Bone marrow (tissue), 2 donors: ENCODE results near the gene DGCR8.

Source experiments
- DNase-seq, 2 donors: peaks; one replicate each; lab custom pipeline; 2025; lab: John Stamatoyannopoulos, UW

Gene DGCR8

DNA sequence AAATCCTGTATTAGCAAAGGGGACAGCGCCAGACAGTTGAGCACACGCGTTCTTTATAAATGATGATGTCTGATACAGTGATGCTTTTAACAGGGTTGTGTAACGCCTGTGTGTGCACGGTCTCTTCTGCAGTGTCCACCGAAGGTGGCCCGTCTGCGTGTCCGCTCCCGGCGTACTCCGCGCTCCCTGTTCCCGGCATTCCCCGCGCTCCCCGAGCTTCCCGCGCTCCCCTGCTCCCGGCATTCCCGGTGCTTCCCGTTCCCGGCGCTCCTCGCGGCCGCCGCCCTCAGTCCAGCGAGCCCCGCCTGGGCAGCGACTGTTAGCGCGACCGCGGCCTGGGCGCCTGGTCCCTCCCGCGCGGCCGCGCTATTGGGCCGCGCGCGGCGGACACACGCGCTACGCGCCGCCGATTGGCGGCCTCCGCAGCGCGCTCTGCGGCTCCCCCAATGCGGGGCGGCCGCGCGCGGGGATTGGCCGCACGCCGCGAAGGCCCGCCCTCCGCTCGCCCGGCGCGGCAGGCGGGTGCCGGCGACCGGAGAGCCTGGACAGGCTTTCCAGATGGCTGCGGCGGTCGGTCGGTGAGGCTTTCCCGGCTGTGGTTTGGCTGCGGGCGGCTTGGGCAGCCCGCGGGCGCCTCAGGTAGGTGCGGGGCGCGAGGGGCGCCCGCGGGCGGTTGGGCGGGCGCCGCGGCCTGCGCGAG lies at the start of gene DGCR8:
Gene DGCR8 (plus strand): TSS at position 497 of the 700 bp plus-strand sequence. CDS start 5,723 bp downstream, outside the sequence.
- peak; percentile 20 to 82 for DNase-seq

DNA sequence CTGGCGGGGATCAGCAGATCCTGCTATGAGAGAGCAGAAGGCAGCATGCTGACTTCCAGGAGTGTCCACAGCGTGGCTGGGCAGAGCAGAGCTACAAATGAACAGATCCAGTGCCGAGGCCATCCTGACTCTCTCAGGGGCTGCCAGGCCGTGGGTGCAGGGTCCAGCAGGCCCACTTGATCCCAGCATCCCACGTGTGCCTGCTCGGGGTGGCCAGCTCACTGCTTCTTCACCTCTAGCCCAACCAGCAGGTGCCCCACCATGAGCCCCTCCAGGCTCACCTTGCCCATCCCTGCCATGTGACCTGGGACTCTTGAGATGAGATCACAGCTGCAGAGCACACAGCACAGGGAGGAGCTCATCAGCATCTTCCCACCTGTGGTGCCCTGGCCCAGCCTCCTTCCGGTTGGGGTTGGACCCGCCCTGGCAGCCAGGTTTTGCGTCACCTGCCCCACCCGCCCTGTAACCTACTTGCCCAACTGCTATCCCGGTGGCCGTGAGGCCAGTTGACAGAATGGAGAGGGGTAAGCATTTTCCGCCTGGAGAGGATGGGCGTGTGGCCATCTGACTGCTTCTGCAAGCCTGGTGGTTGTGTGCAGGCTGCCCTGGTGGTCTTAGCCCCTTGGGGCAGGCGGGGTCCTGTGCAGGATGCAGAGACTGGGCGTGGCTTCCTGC lies 48.2 kb upstream of the DGCR8 start:
- DNase-seq = no peak

GRCh38 chr22:20032407-20032991 lies 47.5 kb upstream of the DGCR8 start:
- no peak for DNase-seq

DNA sequence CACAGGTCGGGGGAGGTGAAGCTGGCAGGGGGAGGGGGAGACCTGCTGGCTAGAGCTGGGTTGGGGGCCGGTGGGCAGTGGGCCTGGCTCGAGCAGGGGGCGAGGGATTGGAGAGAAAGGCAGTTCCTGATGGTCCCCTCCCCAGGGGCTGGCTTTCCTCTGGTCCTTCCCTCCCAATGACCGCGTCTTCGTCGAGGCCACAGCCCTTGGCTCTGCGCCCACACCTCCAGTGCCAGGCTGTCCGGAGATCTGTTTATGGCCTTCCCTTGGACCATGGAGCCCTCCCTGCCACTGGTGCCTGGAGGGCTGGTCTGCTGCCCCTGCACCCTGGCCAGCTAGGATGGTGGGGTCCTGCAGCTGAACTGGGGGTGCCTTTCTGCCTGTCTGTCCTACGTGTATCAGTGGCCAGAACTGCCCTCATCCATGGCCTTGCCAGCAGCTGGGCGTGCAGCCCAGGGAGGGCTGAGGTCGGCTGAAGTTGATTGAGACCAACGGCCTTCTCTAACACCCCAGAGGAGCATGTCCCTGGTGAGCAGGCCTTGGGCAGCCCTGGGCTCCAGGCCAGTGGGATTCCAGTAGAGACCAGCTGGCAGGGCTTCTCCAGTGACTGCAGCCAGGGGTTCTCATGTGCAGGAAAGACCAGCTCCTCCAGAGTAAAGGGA lies 46.9 kb upstream of the DGCR8 start:
- no peak for DNase-seq

DNA sequence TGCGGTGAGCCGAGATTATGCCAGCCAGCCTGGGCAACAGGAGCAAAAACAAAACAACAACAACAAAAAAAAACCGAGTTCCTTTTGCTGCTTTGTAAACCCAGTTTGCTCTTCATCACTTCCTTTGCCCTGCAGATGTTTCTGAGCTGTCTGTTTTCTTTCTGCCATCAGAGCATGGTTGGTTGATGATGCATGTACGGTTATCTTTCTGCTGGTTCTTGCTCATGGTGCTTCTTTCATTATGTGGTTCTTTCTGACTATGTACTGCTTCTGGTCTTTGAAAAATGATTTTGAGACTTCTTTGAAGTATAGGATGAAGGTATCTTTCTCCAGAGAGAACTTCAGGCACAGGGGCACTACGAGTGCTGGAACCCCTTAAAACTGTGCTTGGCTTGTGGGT lies 45.9 kb upstream of the DGCR8 start:
- no peak for DNase-seq

- no peak for DNase-seq
Observed at GRCh38 chr22:20035375-20036083, 44.5 kb upstream of the DGCR8 start.

DNA sequence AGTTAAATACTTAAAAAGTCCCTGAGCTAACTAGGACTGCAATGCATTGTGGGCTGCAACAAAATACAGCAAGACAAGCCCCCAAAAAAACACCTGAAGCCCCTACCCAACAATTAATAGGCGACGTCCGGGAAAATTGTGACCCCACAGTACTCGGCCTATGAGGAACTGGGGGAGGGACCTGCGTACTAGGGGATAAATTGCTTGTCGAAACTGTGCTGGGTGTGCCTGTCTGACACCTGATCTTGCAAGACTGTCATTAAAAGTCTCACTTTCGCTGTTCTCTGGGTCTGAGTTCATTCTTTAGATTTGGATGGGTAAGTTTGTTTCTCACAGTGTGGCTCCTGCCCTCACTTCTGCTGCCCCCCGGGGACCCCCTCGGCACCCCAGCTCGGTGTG lies 44.0 kb upstream of the DGCR8 start:
- DNase-seq = no peak

- no peak for DNase-seq
Observed at GRCh38 chr22:20036535-20037392, 43.3 kb upstream of the DGCR8 start.

DNA sequence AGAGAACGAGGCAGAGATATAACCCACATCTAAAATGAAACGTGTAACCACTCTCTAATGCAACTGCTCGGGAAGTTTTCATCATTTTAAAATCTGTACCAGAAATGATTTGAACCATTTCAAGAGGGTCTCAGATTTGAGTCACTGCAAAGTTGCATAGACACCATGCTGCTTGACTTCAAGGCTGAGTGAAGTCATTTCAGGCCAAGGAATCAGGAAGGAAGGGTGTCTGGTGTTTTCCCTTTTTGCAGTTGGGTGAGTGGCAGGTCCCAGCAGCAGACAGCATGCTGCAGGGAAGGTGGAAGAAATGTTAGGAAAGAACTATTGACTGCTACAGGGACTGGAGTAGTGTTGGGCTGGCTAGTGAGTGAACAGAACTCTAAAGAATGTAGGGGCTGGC lies 42.6 kb upstream of the DGCR8 start:
- DNase-seq = no peak

GRCh38 chr22:20038574-20038973 lies 41.5 kb upstream of the DGCR8 start:
- no peak for DNase-seq

- no peak for DNase-seq
Observed at GRCh38 chr22:20039683-20040325, 40.2 kb upstream of the DGCR8 start.

GRCh38 chr22:20040327-20041200 lies 39.5 kb upstream of the DGCR8 start:
- DNase-seq = no peak

DNA sequence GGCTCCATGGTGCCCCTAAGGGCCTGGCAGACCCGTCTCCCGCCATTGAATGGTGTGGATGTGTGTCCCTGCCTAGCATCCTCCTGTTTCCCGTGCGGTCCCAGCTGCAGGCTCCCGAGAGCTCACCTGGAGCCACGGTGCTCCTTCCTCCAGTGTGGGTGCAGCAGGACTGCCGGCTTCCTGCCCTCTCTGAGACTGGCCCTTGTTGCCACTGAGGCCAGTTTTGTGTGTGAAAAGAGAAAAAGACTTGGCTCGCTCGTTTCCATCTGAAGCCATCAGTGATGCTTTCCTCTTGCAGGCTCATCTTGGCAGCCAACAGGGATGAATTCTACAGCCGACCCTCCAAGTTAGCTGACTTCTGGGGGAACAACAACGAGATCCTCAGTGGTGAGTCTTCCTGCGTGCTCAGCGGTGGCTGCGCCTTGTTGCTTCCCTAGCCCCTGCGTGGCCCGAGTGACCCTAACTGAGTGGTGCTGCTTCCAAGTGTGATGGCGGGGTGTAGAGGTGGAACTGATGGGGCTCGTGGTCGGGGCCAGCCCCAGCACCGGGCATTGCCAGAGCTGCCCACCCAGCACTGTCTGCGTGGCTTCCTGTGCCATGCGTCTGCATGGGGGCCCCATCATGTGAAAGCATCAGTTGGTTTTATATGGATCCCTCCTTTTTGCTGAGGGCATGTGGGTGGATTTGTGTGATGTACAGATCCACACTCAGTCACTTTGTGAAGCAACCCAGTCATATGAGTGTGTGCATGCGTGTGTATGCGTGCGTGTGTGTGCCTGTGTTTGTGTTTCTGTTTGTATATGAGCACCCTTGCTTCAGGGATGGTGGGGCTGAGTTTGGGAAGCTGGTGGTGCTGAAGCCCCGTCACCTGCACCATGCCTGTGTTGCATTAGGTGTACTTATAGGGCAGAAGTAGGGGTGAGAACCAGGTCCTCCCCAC lies 36.7 kb upstream of the DGCR8 start:
- DNase-seq = no peak

DNA sequence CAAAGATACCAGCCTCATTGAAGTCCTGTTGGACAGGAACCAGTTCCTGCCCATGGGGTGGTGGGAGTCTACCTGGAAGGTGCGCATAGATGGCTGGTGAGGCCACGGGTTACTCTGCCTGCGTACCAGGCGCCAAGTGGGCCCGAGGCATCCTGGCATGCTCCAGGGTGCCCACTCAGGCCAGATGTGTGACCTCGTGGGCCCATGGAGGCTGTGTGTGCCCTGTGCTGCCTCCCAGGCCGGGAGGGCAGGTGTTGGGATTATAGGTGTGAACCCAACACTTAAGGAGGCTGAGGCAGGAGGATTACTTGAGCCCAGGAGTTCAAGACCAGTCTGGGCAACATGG lies 36.1 kb upstream of the DGCR8 start:
- DNase-seq = no peak

- DNase-seq = no peak
Observed at GRCh38 chr22:20044495-20045151, 35.4 kb upstream of the DGCR8 start.

- DNase-seq = no peak
Observed at GRCh38 chr22:20046730-20047129, 33.3 kb upstream of the DGCR8 start.

DNA sequence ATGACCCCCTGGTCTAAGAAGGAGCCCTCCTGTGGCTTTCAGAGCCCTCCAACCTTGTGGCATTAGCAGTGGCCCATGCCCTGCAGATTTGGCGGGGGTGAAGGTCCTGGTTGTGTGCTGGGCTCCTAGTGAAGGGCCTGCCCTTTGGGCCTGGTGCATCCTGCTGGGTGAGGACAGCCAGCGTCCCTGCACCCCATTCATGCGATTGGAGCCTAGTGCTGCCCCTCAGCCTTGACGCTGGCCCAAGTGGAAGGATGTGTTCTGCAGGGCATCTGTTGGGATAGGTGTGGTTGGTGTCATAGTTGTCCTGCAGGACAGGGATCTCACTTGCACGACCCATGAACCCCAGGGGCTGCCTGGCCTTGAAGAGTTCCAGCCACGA lies 28.1 kb upstream of the DGCR8 start:
- no peak for DNase-seq
